Gastroesophageal sphincter (tissue), 3 donors: ENCODE measurements around the gene HS6ST3.

Experiments used
- CTCF ChIP-seq, 4 experiments: fragments of 200-600 bp in 2 of 4; fragments of 450-650 bp in 2 of 4; sonication (generic) in 1 of 4; IDR thresholded peaks; one replicate each; pipeline ENCODE4 v1.5.1; 2017 to 2019; ENCODE audit warnings: antibody characterized with exemption in 4 of 4, mild to moderate bottlenecking in 2 of 4, moderate library complexity in 2 of 4
- EP300 ChIP-seq: sonication (generic); formaldehyde crosslinking; IDR thresholded peaks from one replicate; pipeline ENCODE4 v1.6.1; 2017; ENCODE audit warnings: antibody characterized with exemption, mild to moderate bottlenecking
- POLR2AphosphoS5 ChIP-seq: sonication (generic); formaldehyde crosslinking; IDR thresholded peaks from one replicate; pipeline ENCODE4 v1.6.1; 2017; ENCODE audit warnings: antibody characterized with exemption

- TF ChIP-seq POLR2AphosphoS5 (no peak), CTCF (IDR thresholded peaks at IDR 0.05) (no peak), EP300 (no peak)
Observed at GRCh38 chr13:96673825-96674224, 583.9 kb downstream of the HS6ST3 start.
